Measurements from ENCODE around the gene IFIT3.

The IFIT3 gene

GRCh38 chr10:89367529-89367928, 39.7 kb downstream of the IFIT3 start:
- TF ChIP-seq ZNF184 (tag by site-specific recombination; IDR thresholded peaks at IDR 0.05) (no peak), ZNF843 (tag by site-specific recombination; IDR thresholded peaks at IDR 0.05) (no peak), ZNF837 (tag by site-specific recombination; IDR thresholded peaks at IDR 0.05) (no peak), ZNF501 (tag by site-specific recombination; IDR thresholded peaks at IDR 0.05) (no peak), ZNF549 (tag by site-specific recombination; IDR thresholded peaks at IDR 0.05) (no peak), ZNF274 (IDR thresholded peaks at IDR 0.05; ENCODE audit: low read length) (no peak), ZNF274 (tag by site-specific recombination; IDR thresholded peaks at IDR 0.05; ENCODE audit: borderline replicate concordance) (no peak)
- TF ChIP-seq, protein P1, sequence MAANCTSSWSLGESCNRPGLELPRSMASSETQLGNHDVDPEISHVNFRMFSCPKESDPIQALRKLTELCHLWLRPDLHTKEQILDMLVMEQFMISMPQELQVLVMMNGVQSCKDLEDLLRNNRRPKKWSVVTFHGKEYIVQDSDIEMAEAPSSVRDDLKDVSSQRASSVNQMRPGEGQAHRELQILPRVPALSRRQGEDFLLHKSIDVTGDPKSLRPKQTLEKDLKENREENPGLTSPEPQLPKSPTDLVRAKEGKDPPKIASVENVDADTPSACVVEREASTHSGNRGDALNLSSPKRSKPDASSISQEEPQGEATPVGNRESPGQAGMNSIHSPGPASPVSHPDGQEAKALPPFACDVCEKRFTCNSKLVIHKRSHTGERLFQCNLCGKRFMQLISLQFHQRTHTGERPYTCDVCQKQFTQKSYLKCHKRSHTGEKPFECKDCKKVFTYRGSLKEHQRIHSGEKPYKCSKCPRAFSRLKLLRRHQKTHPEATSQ (tag by site-specific recombination; IDR thresholded peaks at IDR 0.05): no peak
- Histone ChIP-seq H3K27ac (ENCODE audit: extremely low read depth, low read depth, low read length) (no peak overlapping the region), H3K4me1 (ENCODE audit: control insufficient read depth, insufficient read depth, low read length) (no peaks in the 10 kb centered on the region), H3K9me3 (ENCODE audit: control insufficient read depth, insufficient read depth, low read depth, low read length) (no peaks in the 10 kb centered on the region), H3K36me3 (ENCODE audit: control insufficient read depth in 2 of 2, insufficient read depth in 1 of 2, low read length in 2 of 2) (no peaks in the 10 kb centered on the region), H3K4me3 (ENCODE audit: low read depth, low read length) (no peak overlapping the region)
- POLR2A ChIA-PET: no interaction called here
- CTCF ChIA-PET: interaction anchor here (0.5 kb wide), 1 partner anchor 22 kb away, joined by 3 read pairs; no protein-coding TSS in a partner anchor

GRCh38 chr10:89368129-89368528, 40.3 kb downstream of the IFIT3 start:
- Histone ChIP-seq H3K4me1 (ENCODE audit: control insufficient read depth, insufficient read depth, low read length) (no peaks in the 10 kb centered on the region), H3K4me3 (ENCODE audit: low read depth, low read length) (no peak overlapping the region), H3K9me3 (ENCODE audit: control insufficient read depth, insufficient read depth, low read depth, low read length) (no peaks in the 10 kb centered on the region), H3K27ac (ENCODE audit: extremely low read depth, low read depth, low read length) (no peak overlapping the region), H3K36me3 (ENCODE audit: control insufficient read depth in 2 of 2, insufficient read depth in 1 of 2, low read length in 2 of 2) (no peaks in the 10 kb centered on the region)
- POLR2A ChIA-PET: no interaction called here
- CTCF ChIA-PET: interaction anchor here (0.5 to 1.5 kb wide), 3 partner anchors 21 to 150 kb away, joined by 3 to 6 read pairs (median 3); no protein-coding TSS in a partner anchor
- TF ChIP-seq, protein P2, sequence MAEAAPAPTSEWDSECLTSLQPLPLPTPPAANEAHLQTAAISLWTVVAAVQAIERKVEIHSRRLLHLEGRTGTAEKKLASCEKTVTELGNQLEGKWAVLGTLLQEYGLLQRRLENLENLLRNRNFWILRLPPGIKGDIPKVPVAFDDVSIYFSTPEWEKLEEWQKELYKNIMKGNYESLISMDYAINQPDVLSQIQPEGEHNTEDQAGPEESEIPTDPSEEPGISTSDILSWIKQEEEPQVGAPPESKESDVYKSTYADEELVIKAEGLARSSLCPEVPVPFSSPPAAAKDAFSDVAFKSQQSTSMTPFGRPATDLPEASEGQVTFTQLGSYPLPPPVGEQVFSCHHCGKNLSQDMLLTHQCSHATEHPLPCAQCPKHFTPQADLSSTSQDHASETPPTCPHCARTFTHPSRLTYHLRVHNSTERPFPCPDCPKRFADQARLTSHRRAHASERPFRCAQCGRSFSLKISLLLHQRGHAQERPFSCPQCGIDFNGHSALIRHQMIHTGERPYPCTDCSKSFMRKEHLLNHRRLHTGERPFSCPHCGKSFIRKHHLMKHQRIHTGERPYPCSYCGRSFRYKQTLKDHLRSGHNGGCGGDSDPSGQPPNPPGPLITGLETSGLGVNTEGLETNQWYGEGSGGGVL (tag by site-specific recombination; IDR thresholded peaks at IDR 0.05): no peak
- TF ChIP-seq, protein P3, sequence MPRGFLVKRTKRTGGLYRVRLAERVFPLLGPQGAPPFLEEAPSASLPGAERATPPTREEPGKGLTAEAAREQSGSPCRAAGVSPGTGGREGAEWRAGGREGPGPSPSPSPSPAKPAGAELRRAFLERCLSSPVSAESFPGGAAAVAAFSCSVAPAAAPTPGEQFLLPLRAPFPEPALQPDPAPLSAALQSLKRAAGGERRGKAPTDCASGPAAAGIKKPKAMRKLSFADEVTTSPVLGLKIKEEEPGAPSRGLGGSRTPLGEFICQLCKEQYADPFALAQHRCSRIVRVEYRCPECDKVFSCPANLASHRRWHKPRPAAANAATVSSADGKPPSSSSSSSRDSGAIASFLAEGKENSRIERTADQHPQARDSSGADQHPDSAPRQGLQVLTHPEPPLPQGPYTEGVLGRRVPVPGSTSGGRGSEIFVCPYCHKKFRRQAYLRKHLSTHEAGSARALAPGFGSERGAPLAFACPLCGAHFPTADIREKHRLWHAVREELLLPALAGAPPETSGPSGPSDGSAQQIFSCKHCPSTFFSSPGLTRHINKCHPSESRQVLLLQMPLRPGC (tag by site-specific recombination; IDR thresholded peaks at IDR 0.05): no peak
- TF ChIP-seq, protein P4, sequence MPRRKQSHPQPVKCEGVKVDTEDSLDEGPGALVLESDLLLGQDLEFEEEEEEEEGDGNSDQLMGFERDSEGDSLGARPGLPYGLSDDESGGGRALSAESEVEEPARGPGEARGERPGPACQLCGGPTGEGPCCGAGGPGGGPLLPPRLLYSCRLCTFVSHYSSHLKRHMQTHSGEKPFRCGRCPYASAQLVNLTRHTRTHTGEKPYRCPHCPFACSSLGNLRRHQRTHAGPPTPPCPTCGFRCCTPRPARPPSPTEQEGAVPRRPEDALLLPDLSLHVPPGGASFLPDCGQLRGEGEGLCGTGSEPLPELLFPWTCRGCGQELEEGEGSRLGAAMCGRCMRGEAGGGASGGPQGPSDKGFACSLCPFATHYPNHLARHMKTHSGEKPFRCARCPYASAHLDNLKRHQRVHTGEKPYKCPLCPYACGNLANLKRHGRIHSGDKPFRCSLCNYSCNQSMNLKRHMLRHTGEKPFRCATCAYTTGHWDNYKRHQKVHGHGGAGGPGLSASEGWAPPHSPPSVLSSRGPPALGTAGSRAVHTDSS (tag by site-specific recombination; IDR thresholded peaks at IDR 0.05): no peak
- TF ChIP-seq, protein P5, sequence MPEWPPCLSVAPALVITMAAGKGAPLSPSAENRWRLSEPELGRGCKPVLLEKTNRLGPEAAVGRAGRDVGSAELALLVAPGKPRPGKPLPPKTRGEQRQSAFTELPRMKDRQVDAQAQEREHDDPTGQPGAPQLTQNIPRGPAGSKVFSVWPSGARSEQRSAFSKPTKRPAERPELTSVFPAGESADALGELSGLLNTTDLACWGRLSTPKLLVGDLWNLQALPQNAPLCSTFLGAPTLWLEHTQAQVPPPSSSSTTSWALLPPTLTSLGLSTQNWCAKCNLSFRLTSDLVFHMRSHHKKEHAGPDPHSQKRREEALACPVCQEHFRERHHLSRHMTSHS (tag by site-specific recombination; IDR thresholded peaks at IDR 0.05): no peak
- TF ChIP-seq ZNF138 (tag by site-specific recombination; IDR thresholded peaks at IDR 0.05; ENCODE audit: borderline replicate concordance) (no peak), AEBP2 (tag by site-specific recombination; IDR thresholded peaks at IDR 0.05; ENCODE audit: borderline replicate concordance) (no peak), ZNF473 (tag by site-specific recombination; IDR thresholded peaks at IDR 0.05) (no peak), ZNF416 (tag by site-specific recombination; IDR thresholded peaks at IDR 0.05) (no peak), SETDB1 (IDR thresholded peaks at IDR 0.05; ENCODE audit: insufficient read length, low read length) (no peak), ZBTB7A (tag by site-specific recombination; IDR thresholded peaks at IDR 0.05; ENCODE audit: low read depth) (no peak)
- TF ChIP-seq, protein P6, sequence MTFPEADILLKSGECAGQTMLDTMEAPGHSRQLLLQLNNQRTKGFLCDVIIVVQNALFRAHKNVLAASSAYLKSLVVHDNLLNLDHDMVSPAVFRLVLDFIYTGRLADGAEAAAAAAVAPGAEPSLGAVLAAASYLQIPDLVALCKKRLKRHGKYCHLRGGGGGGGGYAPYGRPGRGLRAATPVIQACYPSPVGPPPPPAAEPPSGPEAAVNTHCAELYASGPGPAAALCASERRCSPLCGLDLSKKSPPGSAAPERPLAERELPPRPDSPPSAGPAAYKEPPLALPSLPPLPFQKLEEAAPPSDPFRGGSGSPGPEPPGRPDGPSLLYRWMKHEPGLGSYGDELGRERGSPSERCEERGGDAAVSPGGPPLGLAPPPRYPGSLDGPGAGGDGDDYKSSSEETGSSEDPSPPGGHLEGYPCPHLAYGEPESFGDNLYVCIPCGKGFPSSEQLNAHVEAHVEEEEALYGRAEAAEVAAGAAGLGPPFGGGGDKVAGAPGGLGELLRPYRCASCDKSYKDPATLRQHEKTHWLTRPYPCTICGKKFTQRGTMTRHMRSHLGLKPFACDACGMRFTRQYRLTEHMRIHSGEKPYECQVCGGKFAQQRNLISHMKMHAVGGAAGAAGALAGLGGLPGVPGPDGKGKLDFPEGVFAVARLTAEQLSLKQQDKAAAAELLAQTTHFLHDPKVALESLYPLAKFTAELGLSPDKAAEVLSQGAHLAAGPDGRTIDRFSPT (tag by site-specific recombination; IDR thresholded peaks at IDR 0.05): no peak
- TF ChIP-seq, protein P7, sequence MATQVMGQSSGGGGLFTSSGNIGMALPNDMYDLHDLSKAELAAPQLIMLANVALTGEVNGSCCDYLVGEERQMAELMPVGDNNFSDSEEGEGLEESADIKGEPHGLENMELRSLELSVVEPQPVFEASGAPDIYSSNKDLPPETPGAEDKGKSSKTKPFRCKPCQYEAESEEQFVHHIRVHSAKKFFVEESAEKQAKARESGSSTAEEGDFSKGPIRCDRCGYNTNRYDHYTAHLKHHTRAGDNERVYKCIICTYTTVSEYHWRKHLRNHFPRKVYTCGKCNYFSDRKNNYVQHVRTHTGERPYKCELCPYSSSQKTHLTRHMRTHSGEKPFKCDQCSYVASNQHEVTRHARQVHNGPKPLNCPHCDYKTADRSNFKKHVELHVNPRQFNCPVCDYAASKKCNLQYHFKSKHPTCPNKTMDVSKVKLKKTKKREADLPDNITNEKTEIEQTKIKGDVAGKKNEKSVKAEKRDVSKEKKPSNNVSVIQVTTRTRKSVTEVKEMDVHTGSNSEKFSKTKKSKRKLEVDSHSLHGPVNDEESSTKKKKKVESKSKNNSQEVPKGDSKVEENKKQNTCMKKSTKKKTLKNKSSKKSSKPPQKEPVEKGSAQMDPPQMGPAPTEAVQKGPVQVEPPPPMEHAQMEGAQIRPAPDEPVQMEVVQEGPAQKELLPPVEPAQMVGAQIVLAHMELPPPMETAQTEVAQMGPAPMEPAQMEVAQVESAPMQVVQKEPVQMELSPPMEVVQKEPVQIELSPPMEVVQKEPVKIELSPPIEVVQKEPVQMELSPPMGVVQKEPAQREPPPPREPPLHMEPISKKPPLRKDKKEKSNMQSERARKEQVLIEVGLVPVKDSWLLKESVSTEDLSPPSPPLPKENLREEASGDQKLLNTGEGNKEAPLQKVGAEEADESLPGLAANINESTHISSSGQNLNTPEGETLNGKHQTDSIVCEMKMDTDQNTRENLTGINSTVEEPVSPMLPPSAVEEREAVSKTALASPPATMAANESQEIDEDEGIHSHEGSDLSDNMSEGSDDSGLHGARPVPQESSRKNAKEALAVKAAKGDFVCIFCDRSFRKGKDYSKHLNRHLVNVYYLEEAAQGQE (tag by site-specific recombination; IDR thresholded peaks at IDR 0.05): no peak
